Lung microvascular endothelial cell (primary cell): ENCODE measurements around the gene NLRP2B. TPM values are rescaled to one million over a fixed set of nuclear protein-coding genes. Genes with fewer than 3 reads are reported as not detected.
"Not testable (repeated sequence)": the region's sequence is repeated elsewhere in the genome, so short reads cannot be mapped to it uniquely, and the experiment has no call there.

ENCODE experiments used
- DNase-seq, 2 donors: peaks; one replicate each; pipeline versions ENCODE4 v3.0.0 to v3.0.0-alpha.2; 2010; ENCODE audit warnings: low read depth in 2 of 2
- total RNA-seq: library from RNA; depleted of rRNA; stranded (reverse); fragments of >200 nt; gene quantifications from 2 replicates; pipeline ENCODE4 v1.2.1, GENCODE V29; 2014

The NLRP2B gene
- total RNA-seq, result under 0.01 TPM in 1 of 2 replicates, not detected in the other

- no peak for DNase-seq
Observed at GRCh38 chrX:57680160-57680559, at the start of gene NLRP2B. Gene NLRP2B, minus strand, starts transcription at chrX:57680260.

- not testable (repeated sequence) for DNase-seq
Observed at GRCh38 chrX:57725995-57726394, 45.9 kb upstream of the NLRP2B start.

- DNase-seq, result no peak
Observed at GRCh38 chrX:57681341-57681740, 1.3 kb upstream of the NLRP2B start.

DNA sequence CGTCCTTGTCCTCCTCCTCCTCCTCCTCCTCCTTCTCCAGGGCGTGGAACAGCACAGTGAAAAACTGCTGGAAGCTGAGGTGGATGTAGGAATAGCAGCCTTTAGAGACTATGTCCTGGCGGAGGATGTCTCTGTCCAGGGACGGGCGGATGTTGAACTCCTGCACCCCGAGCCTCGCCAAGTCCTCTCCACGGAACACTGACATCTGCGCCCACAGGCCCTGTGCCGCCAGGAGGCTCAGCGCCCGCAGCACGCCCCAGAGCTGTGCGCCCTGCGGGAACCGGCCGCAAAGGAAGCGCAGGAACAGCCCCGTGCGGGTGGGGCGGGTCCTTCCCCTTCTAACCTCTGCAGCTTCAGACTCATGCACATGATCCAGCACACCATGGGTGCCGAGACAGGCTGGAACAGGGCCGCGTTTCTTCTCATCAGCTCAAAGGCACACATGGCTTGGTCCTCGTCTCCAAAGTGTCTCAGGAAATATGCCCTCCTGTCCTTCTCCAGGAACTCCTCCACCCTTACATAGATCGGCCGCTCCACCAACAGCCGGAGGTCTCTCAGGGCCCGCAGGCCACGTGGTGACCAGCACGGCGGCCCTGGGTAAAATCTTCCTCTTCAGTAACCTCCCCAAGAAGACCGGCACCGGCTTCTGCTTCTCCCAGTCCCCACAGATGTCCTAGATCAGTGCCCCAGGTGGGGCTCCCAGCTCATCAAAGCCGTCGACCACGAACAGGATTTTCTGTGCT lies 1.2 kb downstream of the NLRP2B start:
- no peak for DNase-seq

- DNase-seq, result no peak
Observed at GRCh38 chrX:57677132-57677858, 2.8 kb downstream of the NLRP2B start.

- DNase-seq, result no peak
Observed at GRCh38 chrX:57675320-57675719, 4.7 kb downstream of the NLRP2B start.

DNA sequence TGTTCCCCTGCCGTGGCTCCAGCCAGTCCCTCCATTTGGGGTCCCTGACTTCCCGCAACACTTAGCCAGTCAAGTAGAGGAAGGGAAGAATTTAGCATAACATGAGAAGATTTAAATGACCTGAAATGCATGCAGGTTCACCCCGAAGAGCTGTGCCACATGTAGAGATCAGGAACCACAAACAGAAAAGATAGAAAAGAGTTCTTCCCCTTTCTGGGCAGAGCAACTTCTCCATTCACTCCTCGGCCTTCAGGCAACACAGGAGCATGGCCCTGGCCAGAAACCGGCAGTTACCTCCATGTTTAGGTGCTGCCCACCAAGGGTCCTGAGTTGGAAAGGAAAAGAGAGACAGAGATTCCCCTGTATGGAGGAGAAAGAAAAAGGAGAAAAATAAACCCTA lies 5.2 kb downstream of the NLRP2B start:
- no peak for DNase-seq

GRCh38 chrX:57669961-57670360 lies 10.1 kb downstream of the NLRP2B start:
- no peak for DNase-seq

GRCh38 chrX:57667010-57667409 lies 13.1 kb downstream of the NLRP2B start:
- no peak for DNase-seq

DNA sequence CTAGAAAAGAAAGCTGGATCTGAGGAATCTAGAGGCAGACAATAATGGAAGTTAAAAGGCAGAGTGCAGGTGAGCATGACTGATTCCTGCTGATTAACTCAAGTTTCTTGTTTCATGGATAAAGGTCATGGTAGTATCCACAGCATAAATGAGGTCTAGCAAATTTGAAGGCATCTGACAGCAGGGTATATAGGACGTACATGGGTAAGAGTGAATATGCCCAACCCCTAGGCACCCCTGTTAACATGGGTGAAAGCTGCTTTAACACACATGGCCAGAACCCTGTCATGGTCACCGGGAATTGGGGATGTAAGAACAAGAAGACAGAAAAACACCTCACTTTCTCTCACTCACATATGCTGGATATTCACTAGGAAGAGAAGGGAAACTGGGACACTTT lies 25.0 kb downstream of the NLRP2B start:
- no peak for DNase-seq

- no peak for DNase-seq
Observed at GRCh38 chrX:57652705-57653104, 27.4 kb downstream of the NLRP2B start.

GRCh38 chrX:57651169-57651919 lies 28.7 kb downstream of the NLRP2B start:
- DNase-seq, result no peak

- no peak for DNase-seq
Observed at GRCh38 chrX:57647020-57647419, 33.0 kb downstream of the NLRP2B start.

GRCh38 chrX:57643698-57644097 lies 36.4 kb downstream of the NLRP2B start:
- no peak for DNase-seq

GRCh38 chrX:57641338-57641737 lies 38.7 kb downstream of the NLRP2B start:
- no peak for DNase-seq

DNA sequence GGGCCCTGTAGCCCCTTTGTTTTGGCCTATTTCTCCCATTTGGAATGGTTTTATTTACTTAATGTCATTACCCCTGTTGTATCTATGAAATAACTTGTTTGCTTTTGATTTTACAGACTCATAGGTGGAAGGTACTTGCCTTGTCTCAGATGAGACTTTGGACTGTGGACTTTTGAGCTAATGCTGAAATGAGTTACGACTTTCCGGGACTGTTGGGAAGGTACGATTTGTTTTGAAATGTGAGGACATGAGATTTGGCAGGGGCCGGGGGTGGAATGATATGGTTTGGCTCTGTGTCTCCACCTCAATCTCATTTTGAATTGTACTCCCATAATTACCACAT lies 39.4 kb downstream of the NLRP2B start:
- DNase-seq, result no peak

DNA sequence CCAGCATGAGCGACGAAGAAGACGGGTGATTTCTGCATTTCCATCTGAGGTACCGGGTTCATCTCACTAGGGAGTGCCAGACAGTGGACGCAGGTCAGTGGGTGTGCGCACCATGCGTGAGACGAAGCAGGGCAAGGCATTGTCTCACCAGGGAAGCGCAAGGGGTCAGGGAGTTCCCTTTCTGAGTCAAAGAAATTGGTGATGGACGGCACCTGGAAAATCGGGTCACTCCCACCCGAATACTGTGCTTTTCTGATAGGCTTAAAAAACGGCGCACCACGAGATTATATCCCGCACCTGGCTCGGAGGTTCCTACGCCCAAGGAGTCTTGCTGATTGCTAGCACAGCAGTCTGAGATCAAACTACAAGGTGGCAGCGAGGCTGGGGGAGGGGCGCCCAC lies 50.6 kb downstream of the NLRP2B start:
- DNase-seq, result not testable (repeated sequence)

Other genes with a start within 250 kb of the NLRP2B start
- 5.0 and 6.9 TPM in 2 replicates for gene ZXDB, start 88.2 kb downstream of the NLRP2B start, total RNA-seq
- 6.1 and 11.1 TPM in 2 replicates for gene ZXDA, start 230.2 kb upstream of the NLRP2B start, total RNA-seq